Neural progenitor cell (in vitro differentiated cells): ENCODE results near the gene DNAH14. TPM values are rescaled to one million over a fixed set of nuclear protein-coding genes. Genes with fewer than 3 reads are reported as not detected.
"Not testable (repeated sequence)": the region's sequence is repeated elsewhere in the genome, so short reads cannot be mapped to it uniquely, and the experiment has no call there.

Experiments used
- DNase-seq: peaks from one replicate; pipeline ENCODE4 v3.0.0-alpha.2; 2016; ENCODE audit warnings: low spot score
- H2AFZ ChIP-seq: fragments of 200-600 bp; sonication (generic); replicated peaks from 2 replicates; pipeline ENCODE4 v1.6.1; 2016; ENCODE audit warnings: antibody characterized with exemption
- H3F3A ChIP-seq: fragments of 200-600 bp; sonication (generic); 2 replicates; pipeline ENCODE4 v1.6.1; 2016; ENCODE audit warnings: antibody characterized with exemption, low read depth
- H3K27ac ChIP-seq: fragments of 200-600 bp; sonication (generic); 2 replicates; pipeline ENCODE4 v1.5.1; 2016; ENCODE audit warnings: mild to moderate bottlenecking
- H3K27me3 ChIP-seq: fragments of 200-600 bp; sonication (generic); 2 replicates; pipeline ENCODE4 v1.6.1; 2016; ENCODE audit warnings: mild to moderate bottlenecking, moderate library complexity
- H3K36me3 ChIP-seq: fragments of 200-600 bp; sonication (generic); 2 replicates; pipeline ENCODE4 v1.5.1; 2016
- H3K4me1 ChIP-seq: fragments of 200-600 bp; sonication (generic); 2 replicates; pipeline ENCODE4 v1.6.1; 2016; ENCODE audit warnings: mixed run types
- H3K4me2 ChIP-seq: fragments of 200-600 bp; sonication (generic); 2 replicates; pipeline ENCODE4 v1.6.1; 2016
- H3K4me3 ChIP-seq: fragments of 200-600 bp; sonication (generic); 2 replicates; pipeline ENCODE4 v1.5.1; 2016
- H3K79me2 ChIP-seq: fragments of 200-600 bp; sonication (generic); 2 replicates; pipeline ENCODE4 v1.6.1; 2016; ENCODE audit warnings: low read depth
- H3K9ac ChIP-seq: fragments of 200-600 bp; sonication (generic); 2 replicates; pipeline ENCODE4 v1.6.1; 2016
- H3K9me3 ChIP-seq: fragments of 200-600 bp; sonication (generic); 2 replicates; pipeline ENCODE4 v1.5.1; 2016; ENCODE audit warnings: low read depth
- H4K20me1 ChIP-seq: fragments of 200-600 bp; sonication (generic); 2 replicates; pipeline ENCODE4 v1.6.1; 2016; ENCODE audit warnings: low read depth
- H3K27ac Mint-ChIP-seq: 3 replicates; pipeline ENCODE4 v1.8.0; 2021; ENCODE audit warnings: mixed read lengths
- H3K27me3 Mint-ChIP-seq: 2 replicates; pipeline ENCODE4 v1.8.0; 2022; ENCODE audit warnings: low read depth, mild to moderate bottlenecking, inconsistent platforms, moderate library complexity, mixed read lengths; ENCODE audit not compliant: insufficient read depth
- H3K36me3 Mint-ChIP-seq: 3 replicates; pipeline ENCODE4 v1.8.0; 2021; ENCODE audit warnings: mixed read lengths
- H3K4me1 Mint-ChIP-seq: 3 replicates; pipeline ENCODE4 v1.8.0; 2021; ENCODE audit warnings: mixed read lengths
- H3K4me3 Mint-ChIP-seq: 3 replicates; pipeline ENCODE4 v1.8.0; 2021; ENCODE audit warnings: mild to moderate bottlenecking, moderate library complexity, mixed read lengths
- H3K9me3 Mint-ChIP-seq: 3 replicates; pipeline ENCODE4 v1.8.0; 2020; ENCODE audit warnings: mixed read lengths
- CTCF ChIP-seq: fragments of 200-600 bp; sonication (generic); IDR thresholded peaks from 2 replicates; pipeline ENCODE4 v1.5.1; 2017; ENCODE audit warnings: antibody characterized with exemption, mild to moderate bottlenecking
- EZH2 ChIP-seq: fragments of 200-600 bp; sonication (generic); IDR thresholded peaks from 2 replicates; pipeline ENCODE4 v1.6.1; 2017; ENCODE audit warnings: antibody characterized with exemption, mild to moderate bottlenecking, moderate library complexity
- EZH2phosphoT487 ChIP-seq: fragments of 200-600 bp; sonication (generic); IDR thresholded peaks from 2 replicates; pipeline ENCODE4 v1.6.1; 2017; ENCODE audit warnings: antibody characterized with exemption
- total RNA-seq: library from RNA; depleted of rRNA; stranded (reverse); fragments of >200 nt; gene quantifications from 2 replicates; pipeline ENCODE4 v1.2.3, GENCODE V29; 2015; ENCODE audit warnings: low replicate concordance

Gene DNAH14
- total RNA-seq, 1 donor from 2014 or later: 118 TPM

DNA sequence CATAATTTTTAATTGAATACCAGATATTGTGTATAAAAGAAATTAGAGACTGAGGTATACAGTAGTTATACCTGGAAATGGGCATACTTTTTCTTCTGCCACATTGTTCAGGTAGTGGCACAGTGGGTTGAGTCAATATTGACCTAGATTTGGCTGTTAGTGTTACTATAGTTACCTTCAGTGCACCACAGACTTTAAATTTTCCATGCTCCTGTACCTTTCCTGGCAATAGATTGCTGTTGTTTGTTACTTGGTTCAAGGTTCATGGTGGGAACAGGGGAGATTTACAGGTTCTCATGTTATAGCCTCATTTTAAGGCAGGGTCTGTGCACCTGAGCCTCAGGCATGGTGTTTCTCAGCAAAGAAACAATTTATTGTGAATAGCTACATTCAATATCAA lies 279.7 kb downstream of the DNAH14 start:
- Histone ChIP-seq H3K27me3 (no peaks in the 10 kb centered on the region), H3K4me2 (no peak overlapping the region), H3F3A (no peaks in the 10 kb centered on the region), H3K9me3 (peaks cover 13% of the 10 kb centered on the region), H3K36me3 (peaks cover 3% of the 10 kb centered on the region), H3K9ac (no peak overlapping the region), H3K4me1 (no peaks in the 10 kb centered on the region), H4K20me1 (no peaks in the 10 kb centered on the region), H3K79me2 (no peaks in the 10 kb centered on the region), H2AFZ (no peak overlapping the region), H3K27ac (no peak overlapping the region), H3K4me3 (no peak overlapping the region)
- Mint-ChIP-seq H3K4me1 (no peaks in the 10 kb centered on the region), H3K27me3 (no peaks in the 10 kb centered on the region), H3K9me3 (peaks cover 18% of the 10 kb centered on the region), H3K36me3 (peaks cover 5% of the 10 kb centered on the region), H3K27ac (no peak overlapping the region), H3K4me3 (no peak overlapping the region)
- TF ChIP-seq EZH2: no peak
- TF ChIP-seq CTCF: no peak
- TF ChIP-seq EZH2phosphoT487: no peak
- DNase-seq: no peak

DNA sequence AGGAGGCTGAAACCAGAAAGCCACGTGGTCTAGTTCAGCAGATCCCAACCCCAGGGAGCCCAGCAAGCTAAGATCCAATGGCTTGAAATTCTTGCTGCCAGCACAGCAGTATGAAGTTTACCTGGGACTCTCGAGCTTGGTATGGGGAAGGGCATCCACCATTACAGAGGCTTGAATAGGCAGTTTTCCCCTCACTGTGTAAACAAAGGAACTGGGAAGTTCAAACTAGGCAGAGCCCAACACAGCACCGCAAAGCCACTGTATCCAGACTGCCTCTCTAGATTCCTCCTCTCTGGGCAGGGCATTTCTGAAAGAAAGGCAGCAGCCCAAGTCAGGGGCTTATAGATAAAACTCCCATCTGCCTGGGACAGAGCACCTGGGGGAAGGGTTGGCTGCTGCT lies 280.7 kb downstream of the DNAH14 start:
- not testable (repeated sequence) for H2AFZ ChIP-seq, H3K4me1 ChIP-seq, H3K27ac Mint-ChIP-seq, H3K4me3 ChIP-seq, H3F3A ChIP-seq, H3K27me3 Mint-ChIP-seq, H3K4me1 Mint-ChIP-seq, H3K4me2 ChIP-seq, H4K20me1 ChIP-seq, H3K79me2 ChIP-seq, H3K9ac ChIP-seq, H3K27ac ChIP-seq, H3K27me3 ChIP-seq, H3K4me3 Mint-ChIP-seq, H3K36me3 Mint-ChIP-seq, DNase-seq, H3K36me3 ChIP-seq
- peaks cover 21% of the 10 kb centered on the region for H3K9me3 Mint-ChIP-seq
- H3K9me3 ChIP-seq: peaks cover 13% of the 10 kb centered on the region

DNA sequence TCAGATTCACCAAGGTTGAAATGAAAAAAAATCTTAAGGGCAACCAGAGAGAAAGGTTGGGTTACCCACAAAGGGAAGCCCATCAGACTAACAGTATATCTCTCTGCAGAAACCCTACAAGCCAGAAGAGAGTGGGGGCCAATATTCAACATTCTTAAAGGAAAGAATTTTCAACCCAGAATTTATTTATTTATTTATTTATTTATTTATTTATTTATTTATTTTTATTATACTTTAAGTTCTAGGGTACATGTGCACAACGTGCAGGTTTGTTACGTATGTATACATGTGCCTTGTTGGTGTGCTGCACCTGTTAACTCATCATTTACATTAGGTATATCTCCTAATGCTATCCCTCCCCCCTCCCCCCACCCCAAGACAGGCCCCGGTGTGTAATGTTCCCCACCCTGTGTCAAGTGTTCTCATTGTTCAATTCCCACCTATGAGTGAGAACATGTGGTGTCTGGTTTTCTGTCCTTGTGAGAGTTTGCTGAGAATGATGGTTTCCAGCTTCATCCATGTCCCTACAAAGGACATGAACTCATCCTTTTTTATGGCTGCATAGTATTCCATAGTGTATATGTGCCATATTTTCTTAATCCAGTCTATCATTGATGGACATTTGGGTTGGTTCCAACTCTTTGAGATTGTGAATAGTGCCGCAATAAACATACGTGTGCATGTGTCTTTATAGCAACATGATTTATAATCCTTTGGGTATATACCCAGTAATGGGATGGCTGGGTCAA lies 282.4 kb downstream of the DNAH14 start:
- H3K4me3 ChIP-seq, H3K27me3 ChIP-seq, H3K36me3 Mint-ChIP-seq, H4K20me1 ChIP-seq, H3K4me2 ChIP-seq, H3K36me3 ChIP-seq, H2AFZ ChIP-seq, H3F3A ChIP-seq, DNase-seq, H3K9ac ChIP-seq, H3K4me1 Mint-ChIP-seq, H3K4me1 ChIP-seq, H3K4me3 Mint-ChIP-seq, H3K27ac Mint-ChIP-seq, H3K27me3 Mint-ChIP-seq, H3K27ac ChIP-seq, H3K79me2 ChIP-seq: not testable (repeated sequence)
- H3K9me3 ChIP-seq: peaks cover 13% of the 10 kb centered on the region
- H3K9me3 Mint-ChIP-seq: peaks cover 23% of the 10 kb centered on the region

DNA sequence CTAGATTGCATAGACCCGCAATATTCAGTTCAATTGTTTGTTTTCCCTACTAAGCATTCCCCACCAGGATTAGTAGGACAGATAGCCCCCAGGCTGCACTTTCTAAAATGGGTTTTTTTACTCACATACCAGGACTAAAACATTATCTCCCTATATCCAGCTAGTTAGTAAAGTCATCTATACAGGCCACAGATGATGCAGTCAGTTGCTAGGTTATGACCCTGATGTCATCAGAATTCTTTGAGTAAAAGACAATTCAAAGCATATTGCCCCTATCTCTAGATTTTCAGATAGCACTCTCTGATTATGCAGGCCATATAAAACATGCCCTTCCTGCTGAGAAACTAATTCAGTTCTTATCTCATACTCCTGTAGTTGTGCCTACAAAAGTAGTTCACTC lies 294.8 kb downstream of the DNAH14 start:
- no peaks in the 10 kb centered on the region for H3K9me3 ChIP-seq
- Mint-ChIP-seq H3K4me1 (no peaks in the 10 kb centered on the region), H3K4me3 (no peak overlapping the region), H3K27me3 (no peaks in the 10 kb centered on the region), H3K9me3 (peaks cover 3% of the 10 kb centered on the region), H3K36me3 (no peaks in the 10 kb centered on the region), H3K27ac (no peak overlapping the region)
- H3K4me1 ChIP-seq: no peaks in the 10 kb centered on the region
- H4K20me1 ChIP-seq: no peaks in the 10 kb centered on the region
- H3K27ac ChIP-seq: no peak overlapping the region
- no peaks in the 10 kb centered on the region for H3F3A ChIP-seq
- no peak for DNase-seq
- no peak overlapping the region for H3K4me2 ChIP-seq
- H3K79me2 ChIP-seq: no peaks in the 10 kb centered on the region
- no peak overlapping the region for H2AFZ ChIP-seq
- TF ChIP-seq EZH2phosphoT487 (no peak), EZH2 (no peak), CTCF (no peak)
- H3K9ac ChIP-seq: no peak overlapping the region
- H3K36me3 ChIP-seq: no peaks in the 10 kb centered on the region
- no peak overlapping the region for H3K4me3 ChIP-seq
- H3K27me3 ChIP-seq: no peaks in the 10 kb centered on the region
